Nephron (organoid): Measurements from ENCODE around the gene LRFN2.

Source experiments
- H3K27ac Mint-ChIP-seq, 3 experiments: 2 replicates each; pipeline ENCODE4 v1.8.0; 2020; ENCODE audit warnings: mixed read lengths in 3 of 3, mild to moderate bottlenecking in 2 of 3, moderate library complexity in 1 of 3
- H3K27me3 Mint-ChIP-seq: 2 replicates; pipeline ENCODE4 v1.8.0; 2021; ENCODE audit warnings: low read depth, mild to moderate bottlenecking, moderate library complexity, mixed read lengths
- H3K36me3 Mint-ChIP-seq: 2 replicates; pipeline ENCODE4 v1.8.0; 2020; ENCODE audit warnings: low read depth, mixed read lengths
- H3K4me1 Mint-ChIP-seq: 2 replicates; pipeline ENCODE4 v1.8.0; 2020; ENCODE audit warnings: mixed read lengths
- H3K4me3 Mint-ChIP-seq, 3 experiments: 2 replicates each; pipeline ENCODE4 v1.8.0; 2020; ENCODE audit warnings: mild to moderate bottlenecking in 3 of 3, mixed read lengths in 3 of 3, moderate library complexity in 2 of 3
- H3K9me3 Mint-ChIP-seq: 2 replicates; pipeline ENCODE4 v1.8.0; 2020; ENCODE audit warnings: mixed read lengths
- CTCF ChIP-seq, 3 experiments: fragments of 200-600 bp; sonication (generic); IDR thresholded peaks; one replicate each; pipeline ENCODE4 v1.5.0; 2021; ENCODE audit warnings: antibody characterized with exemption in 3 of 3; ENCODE audit not compliant: unreplicated experiment in 3 of 3

LRFN2 gene

GRCh38 chr6:40419377-40419776, 167.8 kb downstream of the LRFN2 start:
- no peaks in the 10 kb centered on the region for H3K9me3 Mint-ChIP-seq
- H3K36me3 Mint-ChIP-seq: no peaks in the 10 kb centered on the region
- H3K27me3 Mint-ChIP-seq: peaks cover 85% of the 10 kb centered on the region
- no peak overlapping the region for H3K4me3 Mint-ChIP-seq
- peak overlapping the region in 1 of 3 experiments; percentile 11 for H3K27ac Mint-ChIP-seq
- H3K4me1 Mint-ChIP-seq: peaks cover 1% of the 10 kb centered on the region
- no peak for TF ChIP-seq CTCF (IDR thresholded peaks at IDR 0.05; ENCODE audit: unreplicated experiment in 3 of 3)

DNA sequence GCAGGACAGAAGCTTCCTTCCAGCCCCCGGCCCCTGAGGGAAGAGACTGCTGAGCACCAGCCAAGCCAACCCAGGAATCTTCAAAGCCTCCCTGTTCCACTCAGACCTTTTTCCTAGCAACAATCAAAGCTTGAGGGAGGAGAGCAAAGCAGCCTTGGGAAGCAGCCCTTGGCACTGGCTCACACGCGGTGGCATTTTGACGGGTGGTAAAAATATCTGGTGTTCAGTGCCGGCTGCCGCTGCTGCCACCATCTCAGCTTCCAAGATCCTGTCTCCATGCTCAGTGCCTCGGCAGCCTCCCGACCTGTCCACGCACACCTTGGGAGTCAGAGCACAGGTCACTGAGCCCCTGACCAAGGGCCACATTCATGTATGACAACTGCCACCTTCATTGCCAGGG, 170.1 kb downstream of the LRFN2 start:
- Mint-ChIP-seq H3K4me1 (peaks cover 19% of the 10 kb centered on the region), H3K4me3 (no peak overlapping the region), H3K27me3 (peaks cover 77% of the 10 kb centered on the region), H3K27ac (no peak overlapping the region), H3K9me3 (no peaks in the 10 kb centered on the region), H3K36me3 (no peaks in the 10 kb centered on the region)
- TF ChIP-seq CTCF (IDR thresholded peaks at IDR 0.05; ENCODE audit: unreplicated experiment in 3 of 3): no peak

GRCh38 chr6:40414617-40415016, 172.5 kb downstream of the LRFN2 start:
- Mint-ChIP-seq H3K4me1 (peaks cover 41% of the 10 kb centered on the region), H3K9me3 (no peaks in the 10 kb centered on the region), H3K4me3 (no peak overlapping the region), H3K27me3 (peaks cover 74% of the 10 kb centered on the region), H3K27ac (no peak overlapping the region), H3K36me3 (no peaks in the 10 kb centered on the region)
- TF ChIP-seq CTCF (IDR thresholded peaks at IDR 0.05; ENCODE audit: unreplicated experiment in 3 of 3): no peak

- no peak for TF ChIP-seq CTCF (IDR thresholded peaks at IDR 0.05; ENCODE audit: unreplicated experiment in 3 of 3)
- no peaks in the 10 kb centered on the region for H3K36me3 Mint-ChIP-seq
Observed at GRCh38 chr6:40413239-40413638, 173.9 kb downstream of the LRFN2 start.

DNA sequence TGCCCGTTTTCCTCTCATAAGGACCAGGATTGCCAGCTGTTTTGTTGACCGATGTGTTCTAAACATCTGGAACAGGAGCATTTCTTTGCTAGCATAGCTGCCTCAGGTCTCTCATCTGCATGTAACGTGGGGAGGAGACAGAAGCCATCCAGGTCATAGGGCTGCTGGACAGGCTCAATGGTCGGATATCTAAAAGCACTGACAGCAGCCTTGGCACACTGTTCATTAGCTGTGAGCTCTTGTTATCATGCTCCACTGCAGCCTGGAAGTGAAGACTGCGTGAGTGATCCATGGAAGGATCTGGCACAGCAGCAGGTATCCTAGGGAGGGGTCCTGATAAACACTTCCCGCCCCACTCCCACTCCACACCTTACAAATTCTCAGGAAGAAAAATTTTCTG, 175.3 kb downstream of the LRFN2 start:
- peaks cover 42% of the 10 kb centered on the region for H3K4me1 Mint-ChIP-seq
- no peak overlapping the region for H3K4me3 Mint-ChIP-seq
- no peaks in the 10 kb centered on the region for H3K36me3 Mint-ChIP-seq
- H3K27ac Mint-ChIP-seq: no peak overlapping the region
- no peak for TF ChIP-seq CTCF (IDR thresholded peaks at IDR 0.05; ENCODE audit: unreplicated experiment in 3 of 3)
- no peaks in the 10 kb centered on the region for H3K9me3 Mint-ChIP-seq
- peaks cover 61% of the 10 kb centered on the region for H3K27me3 Mint-ChIP-seq

More at GRCh38 chr6:40413239-40413638, 173.9 kb downstream of the LRFN2 start:
- Mint-ChIP-seq H3K9me3 (no peaks in the 10 kb centered on the region), H3K4me3 (peak overlapping the region in 1 of 3 experiments; percentile 47), H3K27ac (peak overlapping the region in 2 of 3 experiments; percentile 39 to 80), H3K27me3 (peaks cover 69% of the 10 kb centered on the region), H3K4me1 (peaks cover 42% of the 10 kb centered on the region)

DNA sequence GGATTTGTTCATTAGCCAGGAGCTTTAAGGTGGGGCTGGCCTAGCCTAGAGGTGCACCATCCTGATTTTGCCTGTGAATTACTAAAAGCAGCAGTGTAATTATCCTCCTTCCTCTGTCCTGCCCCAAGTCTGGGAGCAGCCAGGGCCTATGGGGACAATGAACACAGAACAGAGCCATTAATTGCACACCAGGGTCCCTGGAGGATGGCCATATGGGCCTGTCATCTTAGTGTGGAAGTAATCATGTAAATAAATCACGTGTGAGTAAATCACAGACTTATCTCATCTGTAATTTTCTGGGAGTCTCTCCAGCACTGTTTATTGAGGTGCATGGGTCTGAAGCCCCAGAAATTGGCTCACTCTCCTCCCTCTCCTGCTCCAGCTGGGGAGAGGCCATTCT, 176.3 kb downstream of the LRFN2 start:
- peaks cover 42% of the 10 kb centered on the region for H3K4me1 Mint-ChIP-seq
- H3K27ac Mint-ChIP-seq: peak overlapping the region in 1 of 3 experiments; percentile 14
- H3K36me3 Mint-ChIP-seq: no peaks in the 10 kb centered on the region
- H3K27me3 Mint-ChIP-seq: peaks cover 62% of the 10 kb centered on the region
- peak overlapping the region in 1 of 3 experiments; percentile 26 for H3K4me3 Mint-ChIP-seq
- TF ChIP-seq CTCF (IDR thresholded peaks at IDR 0.05; ENCODE audit: unreplicated experiment in 3 of 3): no peak
- no peaks in the 10 kb centered on the region for H3K9me3 Mint-ChIP-seq
